ENCODE results near the gene MAD1L1.

GRCh38 chr7:1988533-1988930 is 244.2 kb downstream of the MAD1L1 start:
- TF ChIP-seq GATA2 (IDR thresholded peaks at IDR 0.05; ENCODE audit: low read depth, low read length) (no peak), GATA3 (IDR thresholded peaks at IDR 0.05; ENCODE audit: low read depth, low read length) (no peak)
